ENCODE measurements around the gene HCFC1R1.
A peak's percentile ranks its signal among the peaks of the same experiment; 100 is the strongest.

The HCFC1R1 gene

GRCh38 chr16:3015865-3016521 lies 7.7 kb downstream of the HCFC1R1 start:
- no peak for TF ChIP-seq JUND (IDR thresholded peaks at IDR 0.05; ENCODE audit: low read depth)
- in situ Hi-C loops (cut with HindIII; ENCODE audit: low pct_unique_long_range_greater_than_20kb, low sequenced_read_pairs), result no loop called here
- DNase-seq (ENCODE audit: low read depth in 1 of 2, low spot score in 1 of 2), result no peak

GRCh38 chr16:3014971-3015370 lies 8.8 kb downstream of the HCFC1R1 start:
- no peak for DNase-seq (ENCODE audit: low read depth in 1 of 2, low spot score in 1 of 2)
- no peak for TF ChIP-seq JUND (IDR thresholded peaks at IDR 0.05; ENCODE audit: low read depth)
- in situ Hi-C loops (cut with HindIII; ENCODE audit: low pct_unique_long_range_greater_than_20kb, low sequenced_read_pairs), result no loop called here

DNA sequence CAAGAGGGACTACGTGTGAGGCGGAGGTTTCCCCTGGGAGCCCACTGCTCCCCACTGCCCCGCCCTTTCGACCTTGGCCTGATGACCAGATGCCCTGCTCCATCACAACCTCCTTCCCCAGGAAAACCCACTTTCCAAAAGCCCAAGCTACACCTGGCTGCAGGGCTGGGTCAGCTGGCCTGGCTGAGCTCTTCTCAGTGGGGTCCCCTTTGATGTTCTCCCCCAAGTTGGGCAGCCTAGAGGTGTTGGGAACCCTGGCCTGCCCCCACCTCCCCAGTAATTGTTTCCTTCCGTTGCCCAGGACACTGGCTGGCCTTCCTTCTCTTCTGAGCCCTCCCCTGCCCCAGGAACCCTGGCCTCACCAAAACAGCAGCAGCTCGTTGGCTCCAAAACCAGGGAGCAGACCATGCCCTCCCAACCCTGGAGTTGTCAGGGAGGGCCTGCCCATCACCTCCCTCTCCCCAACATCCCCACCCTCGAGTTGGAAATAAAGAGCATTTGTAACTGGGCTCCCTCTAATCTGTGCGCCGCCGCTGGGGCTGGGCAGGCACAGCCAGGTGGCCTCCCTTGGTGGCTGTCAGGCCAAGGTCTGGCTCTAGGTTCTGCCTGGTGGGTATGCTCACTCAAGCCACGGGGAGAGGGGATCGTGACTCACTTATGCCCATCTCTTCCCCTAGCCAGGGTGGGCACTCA lies 9.6 kb downstream of the HCFC1R1 start:
- DNase-seq (ENCODE audit: low read depth in 1 of 2, low spot score in 1 of 2), result no peak
- no peak for TF ChIP-seq JUND (IDR thresholded peaks at IDR 0.05; ENCODE audit: low read depth)
- in situ Hi-C loops (cut with HindIII; ENCODE audit: low pct_unique_long_range_greater_than_20kb, low sequenced_read_pairs), result no loop called here

DNA sequence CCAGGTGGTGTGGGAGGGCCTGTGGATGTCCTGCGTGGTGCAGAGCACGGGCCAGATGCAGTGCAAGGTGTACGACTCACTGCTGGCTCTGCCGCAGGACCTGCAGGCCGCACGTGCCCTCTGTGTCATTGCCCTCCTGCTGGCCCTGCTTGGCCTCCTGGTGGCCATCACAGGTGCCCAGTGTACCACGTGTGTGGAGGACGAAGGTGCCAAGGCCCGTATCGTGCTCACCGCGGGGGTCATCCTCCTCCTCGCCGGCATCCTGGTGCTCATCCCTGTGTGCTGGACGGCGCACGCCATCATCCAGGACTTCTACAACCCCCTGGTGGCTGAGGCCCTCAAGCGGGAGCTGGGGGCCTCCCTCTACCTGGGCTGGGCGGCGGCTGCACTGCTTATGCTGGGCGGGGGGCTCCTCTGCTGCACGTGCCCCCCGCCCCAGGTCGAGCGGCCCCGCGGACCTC lies 10.2 kb downstream of the HCFC1R1 start:
- in situ Hi-C loops (cut with HindIII; ENCODE audit: low pct_unique_long_range_greater_than_20kb, low sequenced_read_pairs), result no loop called here
- no peak for DNase-seq (ENCODE audit: low read depth in 1 of 2, low spot score in 1 of 2)
- TF ChIP-seq JUND (IDR thresholded peaks at IDR 0.05; ENCODE audit: low read depth), result no peak

GRCh38 chr16:3012828-3013420 lies 10.8 kb downstream of the HCFC1R1 start, which contains the start of gene CLDN9:
Gene CLDN9, plus strand, starts transcription at chr16:3012923. Its CDS starts 440 bp downstream, at chr16:3013363.
- TF ChIP-seq JUND (IDR thresholded peaks at IDR 0.05; ENCODE audit: low read depth), result no peak
- no peak for DNase-seq (ENCODE audit: low read depth in 1 of 2, low spot score in 1 of 2)

DNA sequence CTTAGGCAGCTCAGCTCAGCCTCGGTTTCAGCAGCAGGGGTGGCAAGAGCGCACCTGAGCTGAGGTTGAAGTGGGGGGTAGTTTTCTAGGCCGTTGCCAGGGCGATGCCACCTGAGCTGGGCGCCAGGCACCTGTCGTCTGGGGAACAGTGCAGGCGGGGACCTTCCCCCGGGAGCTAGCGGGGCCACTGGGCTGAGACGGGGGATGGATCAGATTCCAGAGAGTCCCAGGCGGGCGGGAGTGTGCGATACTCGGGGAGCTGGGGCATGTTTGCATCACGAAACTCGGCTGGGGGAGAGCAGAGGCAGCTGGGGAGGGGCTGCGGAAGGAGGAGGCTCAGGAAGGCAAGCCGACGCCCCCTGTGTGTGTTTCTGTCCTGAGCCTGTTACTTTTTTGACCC lies 11.5 kb downstream of the HCFC1R1 start:
- no peak for TF ChIP-seq JUND (IDR thresholded peaks at IDR 0.05; ENCODE audit: low read depth)
- no peak for DNase-seq (ENCODE audit: low read depth in 1 of 2, low spot score in 1 of 2)
- in situ Hi-C loops (cut with HindIII; ENCODE audit: low pct_unique_long_range_greater_than_20kb, low sequenced_read_pairs), result no loop called here

More at GRCh38 chr16:3012828-3013420, 10.8 kb downstream of the HCFC1R1 start, which contains the start of gene CLDN9:
- in situ Hi-C loops (cut with HindIII; ENCODE audit: low pct_unique_long_range_greater_than_20kb, low sequenced_read_pairs), result no loop called here

DNA sequence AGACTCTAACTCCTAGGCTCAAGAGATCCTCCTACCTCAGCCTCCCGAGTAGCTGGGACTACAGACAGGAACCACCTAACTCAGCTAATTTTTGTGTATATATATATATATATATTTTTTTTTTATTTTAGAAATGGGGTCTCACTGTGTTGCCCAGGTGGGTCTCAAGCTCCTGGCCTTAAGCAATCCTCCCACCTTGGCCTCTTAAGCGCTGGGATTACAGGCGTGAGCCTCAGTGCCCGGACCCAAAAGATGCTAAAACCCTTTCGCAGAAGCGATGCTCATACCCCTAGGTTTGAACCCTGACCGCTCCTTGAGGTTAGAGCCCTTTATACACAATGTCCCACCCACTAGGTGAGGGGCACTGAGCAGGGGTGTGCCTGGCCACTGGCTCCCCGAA lies 13.2 kb downstream of the HCFC1R1 start:
- in situ Hi-C loops (cut with HindIII; ENCODE audit: low pct_unique_long_range_greater_than_20kb, low sequenced_read_pairs), result no loop called here
- no peak for TF ChIP-seq JUND (IDR thresholded peaks at IDR 0.05; ENCODE audit: low read depth)

DNA sequence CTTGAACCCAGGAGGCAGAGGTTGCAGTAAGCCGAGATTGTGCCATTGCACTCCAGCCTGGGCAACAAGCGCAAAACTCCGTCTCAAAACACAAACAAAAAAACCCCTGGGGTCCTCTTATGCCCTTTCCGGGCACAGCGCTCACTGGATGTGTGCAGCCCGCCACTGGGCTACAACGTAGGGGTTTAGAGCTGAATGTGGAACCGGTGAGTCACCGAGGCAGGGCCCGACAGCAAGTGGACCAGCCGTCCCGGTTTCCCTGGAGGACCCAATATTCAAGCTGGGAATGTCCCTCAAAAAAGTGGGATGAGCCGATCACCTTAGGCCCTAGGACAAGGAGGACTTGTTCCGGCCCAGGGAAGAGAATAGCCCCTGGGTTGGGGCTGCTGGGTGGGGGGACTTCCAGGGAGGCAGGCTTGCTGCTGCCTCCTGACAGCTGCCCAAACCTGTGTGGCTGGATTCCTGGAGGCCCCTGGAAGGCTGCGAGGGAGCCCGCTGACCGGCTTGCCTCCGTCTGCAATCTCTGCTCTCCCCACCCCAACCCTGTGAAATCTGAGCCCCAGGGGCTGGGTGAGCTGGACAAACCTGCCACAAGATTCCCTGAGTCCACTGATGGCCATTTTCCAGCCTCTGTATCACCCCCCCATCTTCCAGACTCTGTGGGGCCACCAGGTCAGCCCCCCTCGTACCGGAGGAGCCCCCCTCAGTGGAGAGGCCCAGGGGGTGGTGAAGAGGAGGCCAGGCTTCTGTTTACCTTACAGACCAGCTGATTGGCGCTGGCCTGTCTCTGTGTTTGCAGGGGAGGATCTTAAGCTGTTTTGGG lies 14.0 kb downstream of the HCFC1R1 start:
- in situ Hi-C loops (cut with HindIII; ENCODE audit: low pct_unique_long_range_greater_than_20kb, low sequenced_read_pairs), result no loop called here
- no peak for TF ChIP-seq JUND (IDR thresholded peaks at IDR 0.05; ENCODE audit: low read depth)
- peak; percentile 70 to 80 for DNase-seq (ENCODE audit: low read depth in 1 of 2, low spot score in 1 of 2)

More for the DNA sequence above, 13.2 kb downstream of the HCFC1R1 start:
- DNase-seq (ENCODE audit: low read depth in 1 of 2, low spot score in 1 of 2), result no peak

- in situ Hi-C loops (cut with HindIII; ENCODE audit: low pct_unique_long_range_greater_than_20kb, low sequenced_read_pairs), result no loop called here
- no peak for TF ChIP-seq JUND (IDR thresholded peaks at IDR 0.05; ENCODE audit: low read depth)
- DNase-seq (ENCODE audit: low read depth in 1 of 2, low spot score in 1 of 2), result no peak
Observed at GRCh38 chr16:3008690-3009037, 15.1 kb downstream of the HCFC1R1 start.

GRCh38 chr16:3007957-3008689 lies 15.6 kb downstream of the HCFC1R1 start:
- DNase-seq (ENCODE audit: low read depth in 1 of 2, low spot score in 1 of 2), result no peak
- no peak for TF ChIP-seq JUND (IDR thresholded peaks at IDR 0.05; ENCODE audit: low read depth)
- in situ Hi-C loops (cut with HindIII; ENCODE audit: low pct_unique_long_range_greater_than_20kb, low sequenced_read_pairs), result no loop called here

- in situ Hi-C loops (cut with HindIII; ENCODE audit: low pct_unique_long_range_greater_than_20kb, low sequenced_read_pairs), result no loop called here
- DNase-seq (ENCODE audit: low read depth in 1 of 2, low spot score in 1 of 2), result no peak
- no peak for TF ChIP-seq JUND (IDR thresholded peaks at IDR 0.05; ENCODE audit: low read depth)
Observed at GRCh38 chr16:3007059-3007956, 16.4 kb downstream of the HCFC1R1 start.
